Activated CD8-positive, alpha-beta memory T cell treated with anti-CD3 and anti-CD28 coated beads for 1 hour (primary cell): ENCODE data around the gene EXOSC2.

ENCODE experiments used
- DNase-seq, 2 donors: peaks; one replicate each; pipeline ENCODE4 v3.0.0-alpha.2; 2020; ENCODE audit warnings: low read depth in 1 of 2; ENCODE audit errors: extremely low read depth in 1 of 2

EXOSC2 gene

DNA sequence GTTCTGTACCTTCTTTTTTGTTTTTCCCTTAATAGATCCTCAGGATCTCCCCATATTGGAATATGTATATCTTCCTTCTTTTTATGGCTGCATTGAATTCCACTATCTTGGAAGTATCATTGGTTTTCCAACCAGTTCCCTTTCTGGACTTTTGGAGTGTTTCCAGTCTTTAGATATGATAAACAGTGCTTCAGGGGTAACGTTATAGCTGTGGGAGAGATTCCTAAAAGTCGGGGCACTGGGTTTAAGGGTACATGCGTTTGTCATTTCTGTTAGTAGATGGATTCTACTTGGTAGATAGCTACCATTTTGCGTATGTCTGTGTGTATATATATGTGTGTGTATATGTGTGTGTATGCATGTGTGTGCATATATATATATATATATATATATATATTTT, 42.0 kb downstream of the EXOSC2 start:
- no peak for DNase-seq

DNA sequence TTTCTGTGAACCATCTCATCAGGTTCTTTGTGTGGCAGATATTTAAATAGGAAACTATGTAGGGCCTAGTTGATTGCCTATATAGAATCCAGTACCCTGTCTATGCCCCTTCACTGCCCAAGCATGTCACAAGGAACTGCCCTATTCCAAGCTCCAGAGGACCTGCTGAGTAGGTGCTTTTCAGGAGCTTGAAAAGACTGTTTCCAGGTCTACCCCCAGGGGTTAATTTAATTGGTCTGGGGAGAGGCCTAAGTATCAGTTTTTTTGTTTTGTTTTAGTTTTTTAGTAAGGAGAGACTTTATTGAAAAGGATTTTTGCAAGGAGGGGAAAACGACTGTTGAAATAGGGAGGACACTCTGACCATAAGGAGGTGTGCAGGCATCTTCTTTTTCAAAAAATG, 43.3 kb downstream of the EXOSC2 start:
- no peak for DNase-seq

DNA sequence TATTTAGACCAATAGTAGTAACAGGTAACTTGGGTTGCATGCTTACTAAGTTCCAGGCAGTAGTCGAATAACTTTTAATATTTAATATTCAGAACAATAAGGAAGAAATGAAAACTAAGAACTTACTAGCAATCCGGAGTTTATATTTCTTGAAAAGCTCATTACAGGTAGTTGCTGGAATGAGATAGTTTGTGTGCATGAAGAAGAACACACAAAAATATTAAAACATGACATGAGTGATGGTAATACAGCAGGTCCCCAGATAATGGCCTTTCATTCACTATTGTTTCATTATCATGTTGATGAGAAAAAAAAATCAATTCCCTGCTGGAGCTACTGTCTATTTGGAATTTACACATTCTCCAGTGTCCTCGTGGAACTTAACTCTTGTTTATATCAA, 44.7 kb downstream of the EXOSC2 start:
- DNase-seq, result no peak

DNA sequence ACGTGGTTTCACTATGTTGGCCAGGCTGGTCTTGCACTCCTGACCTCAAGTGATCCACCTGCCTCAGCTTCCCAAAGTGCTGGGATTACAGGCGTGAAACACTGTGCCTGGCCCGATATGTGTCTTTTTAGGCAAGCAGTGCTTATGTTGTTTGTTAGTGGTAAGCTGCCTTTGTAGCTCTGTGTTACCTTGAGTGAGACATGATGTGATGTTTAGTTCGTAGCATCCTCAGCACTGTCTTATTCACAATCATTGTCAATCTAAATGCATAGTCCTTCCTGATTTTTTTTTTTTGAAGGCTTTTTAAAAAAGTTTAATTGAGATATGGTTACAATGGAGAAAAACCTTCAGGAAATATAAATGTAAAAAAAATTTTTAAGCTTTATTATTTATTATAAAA, 45.5 kb downstream of the EXOSC2 start:
- no peak for DNase-seq

DNA sequence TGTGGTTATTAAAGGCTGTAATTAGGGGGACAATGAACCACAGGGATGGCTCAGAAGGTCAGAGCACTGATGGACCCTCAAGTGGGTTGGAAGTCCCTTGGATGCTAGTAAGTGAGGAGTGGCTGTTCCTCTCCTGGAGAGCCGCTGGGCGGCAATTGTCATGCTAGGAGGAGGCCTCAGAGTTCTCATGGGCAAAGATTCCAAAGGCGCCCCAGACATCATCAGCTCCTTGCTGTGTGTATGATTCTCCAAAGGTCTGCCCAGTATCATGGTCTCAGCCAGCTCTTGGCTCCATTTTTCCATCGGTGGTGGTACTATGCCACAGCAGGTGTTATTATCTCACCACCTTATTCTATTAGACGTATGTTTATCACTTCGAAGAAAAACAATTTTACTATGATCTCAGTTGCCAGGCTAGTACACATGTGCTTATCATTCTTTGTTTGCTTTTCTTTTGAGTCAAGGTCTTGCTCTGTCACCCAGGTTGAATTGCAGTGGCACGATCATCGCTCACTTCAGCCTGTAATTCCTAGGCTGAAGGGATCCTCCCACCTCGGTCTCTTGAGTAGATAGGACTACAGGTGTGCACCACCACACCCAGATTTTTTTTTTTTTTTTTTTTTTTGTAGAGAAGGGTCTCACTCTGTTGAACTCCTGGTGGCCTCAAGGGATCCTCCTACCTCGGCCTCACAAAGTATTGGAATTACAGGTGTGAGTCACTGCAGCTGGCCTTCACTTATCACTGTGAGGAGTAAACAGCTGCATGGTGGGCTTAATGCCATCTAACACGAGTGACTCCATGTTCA, 46.8 kb downstream of the EXOSC2 start:
- no peak for DNase-seq

DNA sequence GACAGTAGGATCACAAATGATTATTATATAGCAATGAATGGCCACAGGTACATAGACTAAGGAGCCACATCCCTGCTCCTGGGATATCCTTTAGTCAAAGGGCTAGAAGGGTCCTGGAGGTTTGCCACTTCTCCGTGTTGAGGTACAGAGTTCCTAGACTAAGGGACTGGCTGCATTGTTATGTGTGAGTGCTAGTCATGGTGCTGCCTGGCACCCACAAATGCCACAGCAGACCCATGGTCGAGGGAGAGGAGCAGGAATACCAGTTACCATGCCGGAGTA, 47.4 kb downstream of the EXOSC2 start:
- no peak for DNase-seq

DNA sequence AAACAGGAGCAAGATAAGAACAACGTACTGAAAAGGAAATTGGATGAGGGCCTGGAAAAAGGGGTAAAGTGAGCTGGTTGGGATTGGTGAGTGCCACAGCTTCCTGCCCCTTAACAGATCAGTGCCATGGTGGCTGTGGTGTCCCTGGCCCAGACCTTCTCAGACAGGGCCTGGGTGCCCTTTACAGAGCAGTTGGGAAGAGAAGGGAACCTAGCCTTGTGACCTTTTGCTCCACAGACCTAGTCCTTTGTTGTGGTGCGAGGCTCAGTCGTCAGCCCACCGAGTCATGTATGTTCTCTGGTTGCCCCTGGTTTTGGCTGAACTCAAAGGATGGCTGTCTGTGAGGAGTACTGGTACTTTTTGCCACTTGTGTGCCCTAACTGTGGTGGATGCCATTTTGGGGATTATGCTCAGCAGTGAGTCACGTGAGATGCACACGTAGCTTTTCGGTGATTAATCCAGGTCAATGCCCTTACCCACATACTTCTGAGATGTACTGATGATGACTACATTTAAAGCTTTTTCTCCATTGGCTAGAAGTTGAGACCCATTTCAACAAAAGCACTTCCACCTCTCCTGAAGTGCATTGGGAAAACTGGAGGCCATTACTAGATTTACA, 48.4 kb downstream of the EXOSC2 start:
- no peak for DNase-seq

DNA sequence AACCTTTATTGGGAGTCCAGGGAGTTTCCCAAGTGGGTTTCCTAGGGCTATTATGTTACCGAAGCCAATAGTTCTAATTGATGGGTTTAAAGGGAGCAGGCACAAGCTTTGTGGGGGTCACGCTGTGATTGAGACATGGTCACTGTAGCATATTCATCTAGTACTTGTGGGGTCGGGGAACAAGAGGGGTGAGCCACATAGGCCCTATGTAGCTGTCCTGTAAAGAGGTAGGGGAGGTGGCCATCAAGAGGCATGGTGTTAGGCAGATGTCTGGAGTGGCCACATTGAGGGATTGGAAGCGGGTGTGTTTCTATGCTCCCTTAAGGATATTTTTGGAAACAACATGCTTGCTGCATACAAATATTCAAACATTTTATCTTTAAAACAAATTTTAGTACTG, 50.1 kb downstream of the EXOSC2 start:
- no peak for DNase-seq

DNA sequence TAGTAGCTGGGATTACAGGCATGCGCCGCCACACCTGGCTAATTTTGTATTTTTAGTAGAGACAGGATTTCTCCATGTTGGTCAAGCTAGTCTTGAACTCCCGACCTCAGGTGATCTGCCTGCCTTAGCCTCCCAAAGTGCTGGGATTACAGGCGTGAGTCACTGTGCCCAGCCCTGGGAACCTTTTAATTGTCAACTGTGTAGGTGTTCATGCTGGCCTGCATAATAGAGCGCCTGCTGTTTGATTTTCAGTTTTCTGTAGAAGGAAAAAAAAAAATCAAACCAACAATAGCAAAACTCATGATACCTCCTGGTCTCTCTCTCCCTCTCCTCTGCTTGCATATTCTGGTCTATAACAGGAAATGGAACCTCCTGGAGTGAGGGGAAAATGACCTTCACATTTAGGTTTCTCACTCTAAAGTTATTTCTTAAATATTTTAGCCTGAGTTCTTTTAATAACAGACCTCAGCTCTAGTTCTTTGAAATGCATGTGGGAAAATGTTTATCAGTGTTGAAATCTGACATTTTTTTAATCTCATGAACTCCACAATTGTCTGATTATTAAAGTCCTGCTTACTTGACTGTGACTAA, 51.7 kb downstream of the EXOSC2 start:
- DNase-seq, result no peak

DNA sequence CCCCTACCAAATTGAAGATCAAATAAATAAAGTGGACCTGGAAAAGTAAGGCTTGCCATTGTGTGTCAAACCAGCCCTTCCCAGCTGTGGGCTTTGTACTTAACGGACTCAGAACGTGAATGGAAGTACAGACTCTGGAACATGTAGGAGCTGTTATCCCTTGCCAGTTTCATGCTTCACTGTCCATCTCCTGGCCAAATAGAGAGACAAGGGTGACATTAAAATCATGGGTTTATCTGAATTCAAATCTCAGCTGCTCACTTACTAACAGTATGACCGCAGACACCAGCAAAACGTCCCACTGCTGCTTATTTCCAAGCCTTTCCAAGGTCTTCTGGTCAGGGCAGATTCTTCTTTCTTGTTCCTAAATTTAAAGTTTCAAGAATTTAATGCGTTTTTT, 52.2 kb downstream of the EXOSC2 start:
- DNase-seq, result no peak

DNA sequence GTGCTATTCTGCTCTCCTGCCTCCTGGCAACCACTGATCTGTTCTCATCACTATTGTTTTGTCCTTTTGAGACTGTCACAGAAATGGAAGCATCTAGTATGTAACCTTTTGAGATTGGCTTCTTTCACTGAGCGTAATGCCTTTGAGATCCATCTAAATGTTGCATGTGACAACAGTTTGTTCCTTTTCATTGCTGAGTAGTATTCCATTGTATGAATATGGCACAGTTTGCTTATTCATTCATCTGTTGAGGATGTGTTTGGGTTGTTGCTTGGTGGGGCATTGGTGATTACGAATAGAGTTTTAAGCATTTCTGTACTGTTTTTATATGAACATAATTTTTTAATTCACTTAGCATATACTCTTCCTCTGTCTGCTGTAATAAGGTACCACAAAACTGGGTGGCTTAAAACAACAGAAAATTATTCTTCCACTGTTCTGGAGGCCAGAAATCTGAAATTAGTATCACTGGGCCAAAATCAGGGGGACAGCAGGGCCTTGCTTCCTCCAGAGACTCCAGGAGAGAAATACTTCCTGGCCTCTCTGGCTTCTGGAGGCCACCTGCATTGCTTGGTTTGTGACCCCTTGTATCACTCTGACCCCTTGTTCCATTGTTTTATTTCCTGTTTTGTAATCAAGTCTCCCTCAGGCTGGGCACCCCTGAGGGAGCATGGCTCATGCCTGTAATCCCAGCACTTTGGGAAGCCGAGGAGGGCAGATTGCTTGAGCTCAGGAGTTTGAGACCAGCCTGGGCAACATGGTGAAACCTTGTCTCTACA, 53.0 kb downstream of the EXOSC2 start:
- no peak for DNase-seq

DNA sequence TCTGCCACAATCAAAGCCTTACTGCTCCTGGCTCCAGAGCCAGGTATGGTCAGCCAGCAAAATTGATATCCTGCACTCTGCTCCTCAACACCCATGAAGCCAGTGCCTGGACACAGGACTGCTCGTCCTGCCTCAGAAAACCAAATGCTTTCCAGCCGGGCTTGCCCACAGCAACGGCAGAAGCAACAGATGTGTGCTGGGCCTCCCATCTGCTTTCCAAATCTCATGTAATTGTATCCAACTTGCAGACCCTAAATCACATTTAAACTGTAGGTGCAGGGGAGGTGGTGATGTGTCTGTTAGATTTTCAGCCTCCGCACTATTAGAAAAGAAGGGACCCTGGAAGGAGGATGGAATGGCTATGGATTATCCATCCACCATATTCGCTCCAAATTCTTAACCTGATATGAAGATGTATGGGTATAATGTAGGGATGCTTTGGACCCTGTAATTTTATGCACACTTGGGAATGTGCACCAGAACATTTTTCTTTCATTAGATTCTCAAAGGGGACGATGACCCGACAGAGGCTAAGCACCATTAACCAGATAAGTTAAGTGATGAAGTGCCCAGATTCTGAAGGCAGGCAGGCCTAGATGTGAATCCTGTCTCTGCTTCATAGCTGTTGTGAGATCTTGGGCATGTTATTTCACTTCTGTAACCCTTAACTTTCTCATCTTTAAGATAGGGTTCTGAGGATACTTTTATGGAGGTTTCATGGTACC, 58.2 kb downstream of the EXOSC2 start:
- DNase-seq, result no peak
